IPS-20b (cell line): ENCODE results near the gene DDX39B.
"Not testable (repeated sequence)": the region's sequence is repeated elsewhere in the genome, so short reads cannot be mapped to it uniquely, and the experiment has no call there.

Experiments
- H3K27ac ChIP-seq: one replicate; pipeline ENCODE4 v1.5.1; 2013; ENCODE audit warnings: low read length
- H3K27me3 ChIP-seq: 2 replicates; pipeline ENCODE4 v1.6.1; 2013; ENCODE audit warnings: mild to moderate bottlenecking, low read length, inconsistent platforms; ENCODE audit not compliant: insufficient read depth
- H3K36me3 ChIP-seq: 2 replicates; pipeline ENCODE4 v1.6.1; 2013; ENCODE audit warnings: low read depth, mild to moderate bottlenecking, inconsistent platforms, low read length, moderate library complexity; ENCODE audit not compliant: insufficient read depth
- H3K4me1 ChIP-seq: 2 replicates; pipeline ENCODE4 v1.6.1; 2013; ENCODE audit warnings: mild to moderate bottlenecking, control low read depth, inconsistent platforms, low read length, moderate library complexity; ENCODE audit not compliant: insufficient read depth
- H3K4me3 ChIP-seq: 2 replicates; pipeline ENCODE4 v1.5.1; 2013; ENCODE audit warnings: mild to moderate bottlenecking, low read length, inconsistent platforms
- H3K9ac ChIP-seq: 2 replicates; pipeline ENCODE4 v1.6.1; 2013; ENCODE audit warnings: low read depth, mild to moderate bottlenecking, inconsistent platforms, low read length, moderate library complexity
- H3K9me3 ChIP-seq: 2 replicates; pipeline ENCODE4 v1.6.1; 2013; ENCODE audit warnings: mild to moderate bottlenecking, low read depth, low read length, inconsistent platforms; ENCODE audit not compliant: insufficient read depth

The DDX39B gene

GRCh38 chr6:31541658-31542521 lies at the start of gene DDX39B:
TSS of gene DDX39B (minus strand) at chr6:31542003. CDS start at chr6:31540532, 1,471 bp downstream.
- Histone ChIP-seq H3K4me1 (peaks cover 20% of the 10 kb centered on the region), H3K27ac (peak within 1 kb of the TSS; percentile 92)

DNA sequence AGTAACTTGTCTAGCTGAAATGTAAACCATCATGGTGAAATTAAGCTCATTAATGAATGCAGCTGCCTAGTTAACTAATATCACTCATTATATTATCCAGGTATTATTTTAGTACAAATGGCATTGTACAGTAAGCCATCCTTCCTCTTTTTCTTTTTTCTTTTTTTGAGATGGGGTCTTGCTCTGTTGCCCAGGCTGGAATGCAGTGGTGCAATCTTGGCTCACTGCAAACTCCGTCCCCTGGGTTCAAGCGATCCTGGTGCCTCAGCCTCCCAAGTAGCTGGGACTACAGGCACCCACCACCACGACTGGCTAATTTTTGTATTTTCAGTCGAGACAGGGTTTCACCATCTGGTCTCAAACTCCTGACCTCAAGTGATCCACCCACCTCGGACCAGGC lies 48.9 kb upstream of the DDX39B start:
- not testable (repeated sequence) for H3K4me1 ChIP-seq, H3K36me3 ChIP-seq

More at GRCh38 chr6:31541658-31542521, at the start of gene DDX39B:
- Histone ChIP-seq H3K9ac (peak within 1 kb of the TSS; percentile 99), H3K36me3 (peaks cover 46% of the 10 kb centered on the region), H3K4me3 (peak within 1 kb of the TSS; percentile 97), H3K27me3 (no peaks in the 10 kb centered on the region), H3K9me3 (no peaks in the 10 kb centered on the region)

DNA sequence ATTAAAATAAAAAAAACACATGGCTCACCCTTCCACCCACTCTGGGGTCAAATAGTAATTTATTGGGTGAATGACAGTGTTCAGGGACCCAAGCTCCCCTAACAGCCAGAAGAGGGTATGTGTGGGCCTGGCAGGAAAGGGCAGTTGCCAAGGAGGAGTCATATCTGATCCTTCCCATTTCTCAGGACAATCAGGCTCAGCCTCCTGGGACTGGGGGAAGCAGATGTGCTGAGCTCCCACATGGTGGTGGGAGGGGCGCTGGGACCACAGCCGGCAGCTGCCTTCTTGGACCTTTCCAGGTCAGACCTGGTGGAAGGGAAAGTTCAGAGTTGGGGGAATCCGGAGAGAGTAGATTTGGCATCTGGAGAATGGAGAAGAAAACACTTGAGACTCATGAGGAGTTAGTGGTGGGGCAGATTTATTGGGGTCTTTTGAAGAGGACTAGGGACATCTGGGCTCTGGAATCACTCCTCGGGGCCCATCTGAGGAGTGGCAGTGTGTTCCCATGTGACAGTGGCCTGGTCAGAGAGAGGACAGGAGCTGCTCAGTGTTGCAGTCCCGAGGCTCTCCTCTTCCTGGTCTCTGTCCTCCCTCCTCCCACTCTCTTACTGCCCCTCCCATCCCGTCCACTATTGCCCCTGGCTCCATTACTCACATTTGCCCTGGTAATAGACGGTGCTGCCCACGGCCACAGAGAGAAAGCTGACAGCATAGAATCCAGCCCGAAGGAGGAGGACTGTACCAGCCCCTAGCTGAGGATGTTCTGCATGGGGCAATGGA lies 47.3 kb upstream of the DDX39B start:
- no peaks in the 10 kb centered on the region for H3K27me3 ChIP-seq
- no peak overlapping the region for H3K4me3 ChIP-seq
- no peaks in the 10 kb centered on the region for H3K9me3 ChIP-seq
- H3K36me3 ChIP-seq = no peaks in the 10 kb centered on the region
- no peaks in the 10 kb centered on the region for H3K4me1 ChIP-seq
- H3K27ac ChIP-seq = no peak overlapping the region
- H3K9ac ChIP-seq = no peak overlapping the region

More for the DNA sequence above, 48.9 kb upstream of the DDX39B start:
- H3K4me3 ChIP-seq, H3K27ac ChIP-seq, H3K9me3 ChIP-seq, H3K9ac ChIP-seq, H3K27me3 ChIP-seq: not testable (repeated sequence)

DNA sequence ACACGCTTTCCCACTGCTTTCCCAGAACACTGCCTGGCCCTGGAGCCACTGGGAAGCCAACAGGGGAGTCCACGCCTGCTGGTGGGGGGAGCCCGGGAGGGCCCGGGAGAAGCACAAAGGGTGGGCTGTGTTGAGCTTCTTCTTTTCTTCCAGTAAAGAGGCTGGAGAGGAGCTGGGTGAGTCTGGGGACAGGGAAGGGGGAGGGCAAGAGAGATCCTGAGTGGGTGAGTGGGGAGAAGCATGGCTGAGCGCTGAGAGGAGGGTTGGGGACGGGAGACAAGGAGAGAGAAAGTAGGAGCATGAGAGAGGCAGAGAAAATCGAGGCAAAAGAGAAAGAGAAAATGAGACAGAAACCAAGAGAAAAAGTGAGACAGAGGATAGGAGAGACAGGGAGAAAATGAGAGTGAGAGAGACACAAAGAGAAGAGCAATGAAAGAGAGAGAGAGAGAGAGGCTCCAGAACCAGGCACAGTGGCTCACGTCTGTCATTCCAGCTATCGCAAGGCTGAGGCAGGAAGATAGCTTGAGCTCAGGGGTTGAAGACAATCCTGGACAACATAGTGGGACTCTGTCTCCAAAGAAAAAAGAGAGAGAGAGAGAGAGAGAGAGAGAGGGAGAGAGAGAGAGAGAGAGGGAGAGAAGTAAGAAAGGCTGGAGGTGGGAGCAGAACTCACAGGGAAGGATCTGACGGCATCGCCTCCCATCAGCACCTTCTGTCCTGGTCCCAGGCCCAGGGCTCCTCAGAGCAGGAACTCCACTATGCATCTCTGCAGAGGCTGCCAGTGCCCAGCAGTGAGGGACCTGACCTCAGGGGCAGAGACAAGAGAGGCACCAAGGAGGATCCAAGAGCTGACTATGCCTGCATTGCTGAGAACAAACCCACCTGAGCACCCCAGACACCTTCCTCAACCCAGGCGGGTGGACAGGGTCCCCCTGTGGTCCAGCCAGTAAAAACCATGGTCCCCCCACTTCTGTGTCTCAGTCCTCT lies 46.3 kb upstream of the DDX39B start:
- no peaks in the 10 kb centered on the region for H3K36me3 ChIP-seq
- H3K4me3 ChIP-seq = no peak overlapping the region
- no peak overlapping the region for H3K9ac ChIP-seq
- no peaks in the 10 kb centered on the region for H3K9me3 ChIP-seq
- H3K4me1 ChIP-seq = no peaks in the 10 kb centered on the region
- H3K27me3 ChIP-seq = no peaks in the 10 kb centered on the region
- no peak overlapping the region for H3K27ac ChIP-seq

DNA sequence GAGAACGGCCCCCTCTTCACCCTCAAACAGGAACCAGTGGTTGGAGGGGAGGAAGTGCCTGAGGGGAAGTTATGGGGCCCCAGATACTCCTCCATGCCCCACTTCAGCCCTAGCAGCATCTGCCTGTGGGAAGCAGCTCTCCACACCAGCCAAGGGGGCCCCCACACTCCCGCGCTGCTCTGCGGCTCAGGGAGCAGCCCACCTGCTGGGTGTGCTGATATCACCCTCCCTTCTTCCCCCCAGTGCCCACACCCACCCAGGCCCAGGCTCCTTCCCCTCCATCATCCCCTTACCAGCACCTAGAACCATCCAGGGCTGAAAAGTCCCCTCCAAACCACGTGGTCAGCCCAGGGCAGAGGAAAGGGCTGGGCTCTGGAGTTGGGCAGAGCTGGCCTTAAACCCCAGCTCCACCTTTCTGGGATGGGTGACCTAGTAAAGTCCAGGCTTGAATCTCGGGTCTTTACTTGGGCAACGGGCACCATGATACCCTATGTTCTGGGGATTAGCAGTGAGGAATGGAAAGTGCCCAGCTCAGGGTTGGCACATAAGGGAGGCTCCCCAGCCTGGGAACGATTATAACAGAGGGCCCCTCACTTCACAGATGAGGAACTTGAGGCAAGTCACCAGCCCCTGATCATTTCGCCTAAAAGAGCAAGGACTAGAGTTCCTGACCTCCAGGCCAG lies 44.9 kb upstream of the DDX39B start:
- Histone ChIP-seq H3K27me3 (peaks cover 11% of the 10 kb centered on the region), H3K4me3 (no peak overlapping the region), H3K4me1 (no peaks in the 10 kb centered on the region), H3K27ac (no peak overlapping the region), H3K9me3 (no peaks in the 10 kb centered on the region), H3K36me3 (no peaks in the 10 kb centered on the region), H3K9ac (no peak overlapping the region)

DNA sequence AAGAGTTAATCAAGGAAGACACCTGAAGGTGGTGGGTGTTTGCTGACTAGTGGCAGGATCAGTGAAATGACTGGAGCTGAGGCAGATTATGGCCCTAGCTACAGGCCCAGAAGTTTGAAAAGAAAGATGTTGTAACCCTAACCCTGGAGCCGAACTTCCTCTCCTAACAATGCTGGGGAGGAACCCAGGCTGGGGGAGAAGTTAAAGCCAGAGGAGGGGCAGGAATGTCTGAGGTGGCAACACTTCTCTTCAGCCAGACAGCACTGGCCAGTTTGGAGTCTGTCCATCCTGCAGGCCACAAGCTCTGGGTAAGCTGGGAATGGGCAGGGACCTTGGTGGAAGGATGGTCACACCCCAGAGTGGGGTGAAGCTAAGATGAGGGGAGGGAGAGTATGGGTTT lies 44.2 kb upstream of the DDX39B start, which contains the start of gene LST1:
Gene LST1, plus strand, starts transcription at position 270 of the 400 bp plus-strand sequence. CDS start 1,023 bp downstream, outside the sequence.
- no peaks in the 10 kb centered on the region for H3K36me3 ChIP-seq
- H3K4me3 ChIP-seq = no peak within 1 kb of the TSS
- no peaks in the 10 kb centered on the region for H3K9me3 ChIP-seq
- no peak within 1 kb of the TSS for H3K9ac ChIP-seq
- peaks cover 18% of the 10 kb centered on the region for H3K27me3 ChIP-seq
- H3K27ac ChIP-seq = no peak within 1 kb of the TSS
- H3K4me1 ChIP-seq = no peaks in the 10 kb centered on the region

- H3K36me3 ChIP-seq = no peaks in the 10 kb centered on the region
- H3K4me3 ChIP-seq = no peak overlapping the region
- H3K9ac ChIP-seq = no peak overlapping the region
- no peaks in the 10 kb centered on the region for H3K9me3 ChIP-seq
- H3K27ac ChIP-seq = no peak overlapping the region
- H3K4me1 ChIP-seq = no peaks in the 10 kb centered on the region
- H3K27me3 ChIP-seq = peaks cover 21% of the 10 kb centered on the region
Measured at GRCh38 chr6:31585491-31585890, 43.7 kb upstream of the DDX39B start.

- Histone ChIP-seq H3K9me3 (no peaks in the 10 kb centered on the region), H3K9ac (peak within 1 kb of the TSS; percentile 86), H3K36me3 (no peaks in the 10 kb centered on the region), H3K27ac (no peak within 1 kb of the TSS), H3K4me3 (peak within 1 kb of the TSS; percentile 94), H3K27me3 (peaks cover 31% of the 10 kb centered on the region), H3K4me1 (no peaks in the 10 kb centered on the region; the same call in 1 of the 2 replicates)
Measured at GRCh38 chr6:31582230-31582643, 40.4 kb upstream of the DDX39B start, which contains the start of gene LTB. TSS of gene LTB (minus strand) at chr6:31582424. CDS start at chr6:31582417, 7 bp downstream.

DNA sequence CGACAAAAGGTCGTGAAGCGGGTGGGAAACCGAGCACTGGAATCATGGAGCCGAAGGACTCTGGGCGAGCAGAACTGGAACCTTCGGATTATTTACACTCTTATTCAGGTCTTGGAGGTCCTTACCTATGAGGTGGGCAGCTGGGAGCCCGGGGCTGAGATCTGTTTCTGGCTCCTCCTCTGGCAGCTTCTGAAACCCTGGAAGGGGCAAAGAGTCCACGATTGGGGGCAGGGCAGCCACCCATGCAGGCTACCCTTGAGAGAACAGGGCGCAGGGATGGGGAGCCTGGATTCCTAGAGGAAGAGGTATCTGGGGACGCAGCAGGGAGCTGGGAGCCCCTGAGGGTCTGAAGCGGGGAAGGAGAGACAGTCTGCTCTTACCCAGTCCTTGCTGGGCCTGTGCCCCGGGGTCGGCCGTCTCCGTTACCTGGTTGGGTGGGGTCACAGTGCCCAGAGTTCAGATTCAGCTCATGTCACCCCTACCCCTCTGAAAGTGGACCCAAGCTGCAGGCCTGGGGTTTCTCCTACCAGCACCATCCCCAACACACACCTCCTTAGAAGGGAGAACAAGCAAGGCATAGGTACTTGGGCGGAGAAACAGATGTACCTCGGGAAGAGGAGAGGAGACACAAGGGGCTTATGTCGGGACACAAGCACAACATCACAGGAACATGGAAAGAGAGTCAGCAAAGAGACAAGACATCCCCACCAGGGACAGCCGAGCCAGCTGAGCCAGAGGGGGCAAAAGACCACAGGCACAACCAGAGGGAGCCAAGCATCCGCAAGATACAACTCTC lies 39.8 kb upstream of the DDX39B start:
- Histone ChIP-seq H3K9ac (peak overlapping the region; percentile 86), H3K27ac (no peak overlapping the region), H3K4me3 (peak overlapping the region; percentile 94), H3K27me3 (peaks cover 31% of the 10 kb centered on the region), H3K9me3 (no peaks in the 10 kb centered on the region), H3K4me1 (no peaks in the 10 kb centered on the region; the same call in 1 of the 2 replicates), H3K36me3 (no peaks in the 10 kb centered on the region)

DNA sequence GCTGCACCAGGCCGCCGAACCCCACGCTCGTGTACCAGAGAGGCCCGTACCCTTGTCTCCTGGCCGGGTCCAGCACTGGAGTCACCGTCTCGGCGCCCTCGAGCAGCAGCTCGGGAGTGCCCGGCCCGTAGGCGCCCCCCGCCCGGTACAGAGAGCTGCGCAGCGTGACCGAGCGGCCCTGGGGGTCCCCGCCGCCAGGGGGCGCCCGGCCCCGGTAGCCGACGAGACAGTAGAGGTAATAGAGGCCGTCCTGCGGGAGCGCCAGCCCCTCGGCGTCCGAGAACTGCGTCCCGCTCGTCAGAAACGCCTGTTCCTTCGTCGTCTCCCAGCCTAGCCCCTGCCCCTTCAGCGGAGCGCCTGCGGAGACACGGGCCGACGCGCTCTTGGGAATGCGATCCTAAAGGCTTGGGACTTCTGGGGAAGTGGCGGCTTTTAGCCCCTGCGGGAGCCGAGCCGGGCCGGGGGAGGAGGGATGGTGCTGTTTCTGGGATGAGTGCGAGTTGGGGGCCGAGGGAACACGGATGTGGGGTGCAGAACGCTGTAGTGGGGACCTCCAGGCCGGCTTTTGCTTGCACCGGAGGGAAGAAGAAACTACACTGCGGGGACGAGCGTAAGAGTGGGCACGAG lies 39.1 kb upstream of the DDX39B start:
- Histone ChIP-seq H3K36me3 (no peaks in the 10 kb centered on the region), H3K27me3 (peaks cover 32% of the 10 kb centered on the region), H3K4me3 (peak overlapping the region; percentile 94), H3K9ac (peak overlapping the region; percentile 86), H3K4me1 (no peaks in the 10 kb centered on the region; the same call in 1 of the 2 replicates), H3K27ac (no peak overlapping the region), H3K9me3 (no peaks in the 10 kb centered on the region)
